Astrocyte (in vitro differentiated cells and primary cell): ENCODE data around the gene STRIP1. TPM values are rescaled to one million over a fixed set of nuclear protein-coding genes. Genes with fewer than 3 reads are reported as not detected.

Source experiments
- DNase-seq: peaks from one replicate; pipeline ENCODE4 v3.0.0-alpha.2; 2010; ENCODE audit warnings: low read depth
- FAIRE-seq: peaks from 2 replicates; lab custom pipeline; 2011; peaks lifted over from hg19 to GRCh38; lab: Jason Lieb, UNC
- H2AFZ ChIP-seq: 2 replicates; pipeline ENCODE4 v1.6.0; 2012; ENCODE audit warnings: low read depth, low read length, inconsistent platforms
- H3K27ac ChIP-seq: 2 replicates; pipeline ENCODE4 v1.5.1; 2011; ENCODE audit warnings: low read depth, low read length, inconsistent platforms
- H3K27me3 ChIP-seq: 2 replicates; pipeline ENCODE4 v1.6.0; 2011; ENCODE audit warnings: low read length, inconsistent platforms; ENCODE audit not compliant: insufficient read depth
- H3K36me3 ChIP-seq: 2 replicates; pipeline ENCODE4 v1.5.1; 2011; ENCODE audit warnings: low read length, inconsistent platforms; ENCODE audit not compliant: insufficient read depth
- H3K4me1 ChIP-seq: 2 replicates; pipeline ENCODE4 v1.5.1; 2011; ENCODE audit warnings: low read length, inconsistent platforms; ENCODE audit not compliant: insufficient read depth
- H3K4me2 ChIP-seq: 2 replicates; pipeline ENCODE4 v1.6.0; 2012; ENCODE audit warnings: low read length, inconsistent platforms
- H3K4me3 ChIP-seq: 2 replicates; pipeline ENCODE4 v1.5.1; 2011; ENCODE audit warnings: low read depth, mild to moderate bottlenecking, low read length, inconsistent platforms; ENCODE audit not compliant: insufficient read depth
- H3K79me2 ChIP-seq: 2 replicates; pipeline ENCODE4 v1.6.0; 2012; ENCODE audit warnings: mild to moderate bottlenecking, low read length, inconsistent platforms; ENCODE audit not compliant: insufficient read depth
- H3K9ac ChIP-seq: 2 replicates; pipeline ENCODE4 v1.6.0; 2012; ENCODE audit warnings: mild to moderate bottlenecking, low read length, inconsistent platforms
- H3K9me3 ChIP-seq: 2 replicates; pipeline ENCODE4 v1.5.1; 2012; ENCODE audit warnings: low read depth, mild to moderate bottlenecking, low read length, inconsistent platforms; ENCODE audit not compliant: insufficient read depth
- H4K20me1 ChIP-seq: 2 replicates; pipeline ENCODE4 v1.6.0; 2012; ENCODE audit warnings: low read length, inconsistent platforms; ENCODE audit not compliant: insufficient read depth
- H3K27ac Mint-ChIP-seq: one replicate; pipeline ENCODE4 v1.8.0; 2021; ENCODE audit warnings: mild to moderate bottlenecking, mixed read lengths; ENCODE audit not compliant: unreplicated experiment
- H3K27me3 Mint-ChIP-seq: one replicate; pipeline ENCODE4 v1.8.0; 2021; ENCODE audit warnings: low read depth, mixed read lengths; ENCODE audit not compliant: unreplicated experiment
- H3K36me3 Mint-ChIP-seq: one replicate; pipeline ENCODE4 v1.8.0; 2021; ENCODE audit warnings: low read depth, mixed read lengths; ENCODE audit not compliant: unreplicated experiment
- H3K4me1 Mint-ChIP-seq: one replicate; pipeline ENCODE4 v1.8.0; 2021; ENCODE audit warnings: low read depth, mixed read lengths; ENCODE audit not compliant: unreplicated experiment
- H3K4me3 Mint-ChIP-seq: one replicate; pipeline ENCODE4 v1.8.0; 2021; ENCODE audit warnings: mild to moderate bottlenecking, moderate library complexity, mixed read lengths; ENCODE audit not compliant: unreplicated experiment
- H3K9me3 Mint-ChIP-seq: one replicate; pipeline ENCODE4 v1.8.0; 2021; ENCODE audit warnings: mild to moderate bottlenecking, mixed read lengths; ENCODE audit not compliant: unreplicated experiment
- CTCF ChIP-seq: IDR thresholded peaks from 2 replicates; pipeline ENCODE4 v1.5.1; 2011; ENCODE audit warnings: low read depth, mild to moderate bottlenecking, inconsistent platforms, low read length, moderate library complexity; ENCODE audit not compliant: insufficient read depth
- EZH2 ChIP-seq: IDR thresholded peaks from 2 replicates; pipeline ENCODE4 v1.6.1; 2012; ENCODE audit warnings: mild to moderate bottlenecking, low read length, inconsistent platforms; ENCODE audit not compliant: insufficient read depth
- total RNA-seq: library from RNA; stranded (reverse); gene quantifications from 2 replicates; pipeline ENCODE4 v1.2.1, GENCODE V29; 2021

The STRIP1 gene
- total RNA-seq, 1 donor from 2014 or later = 40.8 TPM

GRCh38 chr1:110060662-110061060 is 26.2 kb downstream of the STRIP1 start:
- Histone ChIP-seq H3K9ac (no peak overlapping the region), H3K4me1 (peaks cover 20% of the 10 kb centered on the region), H2AFZ (no peak overlapping the region), H3K79me2 (no peaks in the 10 kb centered on the region), H4K20me1 (peaks cover 49% of the 10 kb centered on the region), H3K27me3 (peaks cover 1% of the 10 kb centered on the region), H3K9me3 (no peaks in the 10 kb centered on the region), H3K27ac (no peak overlapping the region), H3K36me3 (peaks cover 13% of the 10 kb centered on the region), H3K4me3 (no peak overlapping the region), H3K4me2 (no peak overlapping the region)
- FAIRE-seq (no peak), DNase-seq (no peak)
- no peaks in the 10 kb centered on the region for H3K9me3 Mint-ChIP-seq
- peaks cover 20% of the 10 kb centered on the region for H3K27me3 Mint-ChIP-seq
- H3K4me3 Mint-ChIP-seq = no peak overlapping the region
- TF ChIP-seq EZH2 (no peak), CTCF (no peak)
- no peak overlapping the region for H3K27ac Mint-ChIP-seq
- H3K4me1 Mint-ChIP-seq = peaks cover 49% of the 10 kb centered on the region
- H3K36me3 Mint-ChIP-seq = peaks cover 23% of the 10 kb centered on the region

DNA sequence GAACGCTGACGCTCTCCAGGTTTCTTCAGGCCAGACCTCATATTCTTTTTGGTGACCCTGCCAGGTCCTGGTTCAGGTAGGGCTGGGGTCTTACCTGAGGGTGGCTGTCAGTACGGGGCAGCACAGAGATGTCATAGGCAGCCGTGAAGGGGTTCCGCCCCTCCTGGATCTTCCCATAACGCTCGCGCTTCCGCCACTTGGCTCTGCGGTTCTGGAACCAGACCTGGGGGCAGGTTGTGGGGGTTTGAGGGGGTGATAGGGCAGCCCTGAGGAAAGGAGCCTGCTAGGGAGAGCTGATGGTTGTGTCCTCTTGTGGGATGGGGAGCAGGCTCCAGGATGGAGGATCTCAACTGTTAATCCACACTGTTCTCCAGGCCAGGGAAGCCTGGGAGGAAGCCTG is 26.9 kb downstream of the STRIP1 start:
- Histone ChIP-seq H3K27me3 (peaks cover 3% of the 10 kb centered on the region), H3K9me3 (no peaks in the 10 kb centered on the region), H3K79me2 (no peaks in the 10 kb centered on the region), H2AFZ (no peak overlapping the region), H3K4me1 (peaks cover 13% of the 10 kb centered on the region), H3K36me3 (peaks cover 8% of the 10 kb centered on the region), H4K20me1 (peaks cover 43% of the 10 kb centered on the region), H3K4me3 (no peak overlapping the region), H3K4me2 (no peak overlapping the region), H3K9ac (no peak overlapping the region), H3K27ac (no peak overlapping the region)
- Mint-ChIP-seq H3K36me3 (peaks cover 23% of the 10 kb centered on the region), H3K9me3 (peaks cover 6% of the 10 kb centered on the region), H3K4me1 (peaks cover 42% of the 10 kb centered on the region), H3K27me3 (peaks cover 27% of the 10 kb centered on the region), H3K4me3 (no peak overlapping the region), H3K27ac (no peak overlapping the region)
- no peak for TF ChIP-seq EZH2
- no peak for TF ChIP-seq CTCF
- FAIRE-seq (no peak), DNase-seq (no peak)

DNA sequence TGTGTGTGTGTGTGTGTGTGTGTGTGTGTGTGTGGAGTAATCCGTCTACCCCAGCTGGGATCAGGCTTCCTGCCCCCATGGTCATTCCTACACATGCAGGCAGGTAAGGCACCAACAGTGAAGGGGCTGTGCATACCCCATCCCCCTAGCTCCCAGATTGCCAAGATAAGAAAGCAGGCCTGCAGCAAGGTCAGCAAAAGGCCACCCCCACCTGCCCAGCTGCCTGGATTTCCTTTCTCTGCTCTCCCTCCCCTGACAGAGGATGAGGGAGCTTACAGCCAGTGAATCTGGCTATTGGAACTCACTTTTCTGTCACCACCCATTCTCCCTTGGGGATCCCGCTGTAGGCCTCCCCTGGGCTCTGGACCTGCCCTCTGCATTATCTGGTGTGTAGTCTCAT is 28.2 kb downstream of the STRIP1 start:
- H3K4me1 Mint-ChIP-seq = peaks cover 32% of the 10 kb centered on the region

More for the DNA sequence above, 28.2 kb downstream of the STRIP1 start:
- TF ChIP-seq CTCF (no peak), EZH2 (no peak)
- Mint-ChIP-seq H3K36me3 (peaks cover 22% of the 10 kb centered on the region), H3K27me3 (peaks cover 39% of the 10 kb centered on the region), H3K27ac (no peak overlapping the region), H3K9me3 (peaks cover 6% of the 10 kb centered on the region), H3K4me3 (no peak overlapping the region)
- Histone ChIP-seq H3K4me2 (no peak overlapping the region), H3K4me3 (no peak overlapping the region), H3K27ac (no peak overlapping the region), H3K4me1 (peaks cover 5% of the 10 kb centered on the region), H4K20me1 (peaks cover 33% of the 10 kb centered on the region), H2AFZ (no peak overlapping the region), H3K9ac (no peak overlapping the region), H3K9me3 (no peaks in the 10 kb centered on the region), H3K36me3 (peaks cover 3% of the 10 kb centered on the region), H3K79me2 (no peaks in the 10 kb centered on the region), H3K27me3 (peaks cover 14% of the 10 kb centered on the region)
- DNase-seq = no peak
- FAIRE-seq = no peak
